Small intestine (tissue), 7 donors: Measurements from ENCODE around the gene SRC. TPM values are rescaled to one million over a fixed set of nuclear protein-coding genes. Genes with fewer than 3 reads are reported as not detected.

Experiments
- DNase-seq, 2 donors: peaks; one replicate each; pipeline versions ENCODE4 v3.0.0 to v3.0.0-alpha.2; 2013
- FAIRE-seq: peaks from 2 replicates; lab custom pipeline; 2012; peaks lifted over from hg19 to GRCh38; lab: Jason Lieb, UNC
- H3K27ac ChIP-seq, 3 donors: one replicate each; pipeline ENCODE4 v1.5.1; 2013; ENCODE audit warnings: low read length in 2 of 3, mild to moderate bottlenecking in 2 of 3, control low read depth in 1 of 3, inconsistent platforms in 1 of 3, low read depth in 1 of 3, moderate library complexity in 1 of 3
- H3K27me3 ChIP-seq, 3 donors: one replicate each; pipeline ENCODE4 v1.6.1; 2013; ENCODE audit warnings: low read length in 3 of 3, inconsistent platforms in 1 of 3; ENCODE audit not compliant: control insufficient read depth in 3 of 3, insufficient read depth in 3 of 3
- H3K36me3 ChIP-seq, 3 donors: one replicate each; pipeline ENCODE4 v1.6.1; 2013; ENCODE audit warnings: low read length in 3 of 3, inconsistent platforms in 1 of 3, low read depth in 1 of 3, mild to moderate bottlenecking in 1 of 3, moderate library complexity in 1 of 3; ENCODE audit not compliant: control insufficient read depth in 3 of 3, insufficient read depth in 2 of 3
- H3K4me1 ChIP-seq, 3 donors: one replicate each; pipeline ENCODE4 v1.6.1; 2013; ENCODE audit warnings: low read length in 2 of 3, inconsistent platforms in 1 of 3, low read depth in 1 of 3, mild to moderate bottlenecking in 1 of 3, moderate library complexity in 1 of 3; ENCODE audit not compliant: control insufficient read depth in 3 of 3, insufficient read depth in 2 of 3
- H3K4me3 ChIP-seq, 3 donors: one replicate each; pipeline ENCODE4 v1.5.1; 2013; ENCODE audit warnings: low read length in 3 of 3, control low read depth in 1 of 3, inconsistent platforms in 1 of 3, low read depth in 1 of 3, mild to moderate bottlenecking in 1 of 3, moderate library complexity in 1 of 3
- H3K9me3 ChIP-seq, 2 donors: one replicate each; pipeline ENCODE4 v1.6.1; 2013; ENCODE audit warnings: low read depth in 1 of 2, low read length in 1 of 2; ENCODE audit not compliant: control insufficient read depth in 2 of 2, insufficient read depth in 1 of 2
- WGBS, 3 donors: extraction: QIAGEN DNeasy Blood & Tissue Kit; methylation state at CpG; one replicate each; pipeline ENCODE4 v1.1.7; 2013; 5-methylcytosine and 5-hydroxymethylcytosine counted together
- polyA plus RNA-seq, 4 donors: library from polyadenylated mRNA; stranded (reverse) in 3 of 4; unstranded in 1 of 4; fragments of 200-250 nt in 3 of 4; fragments of 120-200 nt in 1 of 4; gene quantifications; one replicate each; pipeline versions ENCODE4 v1.2.1 to v1.2.3, GENCODE V29; 2013
- donor health status: healthy with polysubstance abuse.
- donor health status: control.
- donor health status: control.
- donor health status: Bipolar disorder and iron deficiency.
- donor health status: healthy.

SRC gene
- polyA plus RNA-seq, 4 donors, result 70.8 to 173 (median 95.3) TPM

DNA sequence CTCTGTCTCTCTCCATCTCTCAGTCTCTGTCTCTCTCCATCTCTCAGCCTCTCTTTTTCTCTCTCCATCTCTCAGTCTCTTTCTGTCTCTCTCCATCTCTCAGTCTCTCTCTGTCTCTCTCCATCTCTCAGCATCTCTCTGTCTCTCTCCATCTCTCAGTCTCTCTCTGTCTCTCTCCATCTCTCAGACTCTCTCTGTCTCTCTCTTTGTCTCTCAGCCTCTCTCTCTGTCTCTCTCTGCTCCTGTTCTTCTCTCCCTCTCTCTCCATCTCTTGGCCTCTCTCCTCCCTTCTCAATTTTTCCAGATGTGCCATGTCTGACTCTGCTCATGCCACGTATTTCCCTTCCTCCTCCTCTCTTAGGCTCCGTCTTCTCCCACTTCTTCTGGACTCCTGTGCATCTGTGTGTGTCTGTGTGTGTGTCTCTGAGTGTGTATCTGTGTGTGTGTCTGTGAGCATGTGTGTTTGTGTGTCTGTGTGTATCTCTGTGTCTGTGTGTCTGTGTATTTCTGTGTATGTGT, 72.7 kb downstream of the SRC start:
- H3K27me3 ChIP-seq, result peaks cover 5 to 47% (median 9%) of the 10 kb centered on the region in 3 donors
- DNase-seq (no peak), FAIRE-seq (no peak)
- H3K9me3 ChIP-seq, result no peaks in the 10 kb centered on the region
- no peaks in the 10 kb centered on the region for H3K4me1 ChIP-seq
- H3K27ac ChIP-seq, result no peak overlapping the region
- H3K36me3 ChIP-seq, result no peaks in the 10 kb centered on the region
- whole genome bisulfite sequencing, 3 donors, result 28 to 47% (median 38%) methylated on average over 2 of the region's 2 CpGs
- H3K4me3 ChIP-seq, result no peak overlapping the region

DNA sequence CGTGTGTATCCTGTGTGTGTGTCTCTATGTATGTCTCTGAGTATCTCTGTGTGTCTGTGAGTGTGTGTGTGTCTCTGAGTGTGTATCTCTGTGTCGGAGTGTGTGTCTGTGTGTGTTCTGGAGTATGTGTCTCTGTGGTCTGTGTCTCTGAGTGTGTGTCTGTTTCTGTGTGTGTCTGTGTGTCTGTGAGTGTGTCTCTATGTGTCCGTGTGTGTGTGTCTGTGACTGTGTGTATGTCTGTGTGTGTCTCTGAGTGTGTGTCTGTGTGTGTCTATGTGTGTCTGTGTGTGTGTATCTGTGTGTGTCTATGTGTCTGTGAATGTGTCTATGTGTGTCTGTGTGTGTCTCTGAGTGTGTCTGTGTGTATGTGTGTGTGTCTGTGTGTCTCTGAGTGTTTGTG, 73.4 kb downstream of the SRC start:
- H3K4me1 ChIP-seq, result no peaks in the 10 kb centered on the region
- H3K27ac ChIP-seq, result no peak overlapping the region
- FAIRE-seq, result no peak
- H3K4me3 ChIP-seq, result no peak overlapping the region
- peaks cover 5 to 49% (median 9%) of the 10 kb centered on the region in 3 donors for H3K27me3 ChIP-seq
- WGBS, 3 donors, result 89 to 92% (median 91%) methylated on average over 3 of the region's 3 CpGs
- no peak for DNase-seq
- no peaks in the 10 kb centered on the region for H3K9me3 ChIP-seq
- H3K36me3 ChIP-seq, result no peaks in the 10 kb centered on the region

DNA sequence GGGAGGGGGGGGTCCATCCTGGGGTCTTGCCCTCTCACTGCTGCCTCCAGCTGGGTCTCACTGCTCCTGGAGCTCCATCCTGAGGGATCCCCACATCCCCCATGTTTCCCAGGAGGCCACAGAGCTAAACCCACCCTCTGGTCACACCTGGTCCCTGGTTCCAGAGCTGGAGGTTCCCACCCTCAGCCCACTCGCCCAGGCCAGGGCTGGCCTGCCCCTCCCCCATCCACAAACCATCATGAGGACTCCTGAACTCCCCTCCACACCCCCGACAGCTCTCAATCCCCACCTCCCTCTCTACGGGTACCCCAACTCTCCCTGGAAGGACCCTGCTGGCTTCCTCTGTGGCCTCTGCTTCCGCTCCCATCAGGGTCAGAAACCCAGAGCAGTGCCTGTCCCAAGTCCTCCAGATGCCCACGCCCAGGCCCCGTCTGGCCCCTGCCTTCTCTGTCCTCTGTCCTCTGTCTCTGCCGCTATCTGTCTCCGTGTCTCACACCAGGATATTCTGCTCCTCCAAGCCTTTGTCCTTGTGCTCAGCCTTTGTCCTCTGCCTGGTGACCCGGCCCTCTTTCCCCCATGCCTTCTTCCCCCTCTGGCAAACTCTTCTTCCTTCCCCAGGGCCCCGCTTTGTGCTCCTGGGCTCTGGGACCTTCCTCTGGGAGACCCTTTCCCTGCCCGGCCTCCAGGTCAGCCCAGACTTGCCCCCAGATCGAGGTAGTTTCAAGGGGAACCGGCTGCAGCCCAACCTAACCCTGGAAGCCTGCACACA, 74.0 kb downstream of the SRC start:
- no peak for DNase-seq
- Histone ChIP-seq H3K36me3 (no peaks in the 10 kb centered on the region), H3K27ac (no peak overlapping the region), H3K27me3 (peaks cover 5 to 48% (median 11%) of the 10 kb centered on the region in 3 donors), H3K9me3 (no peaks in the 10 kb centered on the region), H3K4me3 (no peak overlapping the region), H3K4me1 (no peaks in the 10 kb centered on the region)
- FAIRE-seq, result no peak
- WGBS, 3 donors, result 45 to 74% (median 59%) methylated on average over 13 of the region's 13 CpGs

DNA sequence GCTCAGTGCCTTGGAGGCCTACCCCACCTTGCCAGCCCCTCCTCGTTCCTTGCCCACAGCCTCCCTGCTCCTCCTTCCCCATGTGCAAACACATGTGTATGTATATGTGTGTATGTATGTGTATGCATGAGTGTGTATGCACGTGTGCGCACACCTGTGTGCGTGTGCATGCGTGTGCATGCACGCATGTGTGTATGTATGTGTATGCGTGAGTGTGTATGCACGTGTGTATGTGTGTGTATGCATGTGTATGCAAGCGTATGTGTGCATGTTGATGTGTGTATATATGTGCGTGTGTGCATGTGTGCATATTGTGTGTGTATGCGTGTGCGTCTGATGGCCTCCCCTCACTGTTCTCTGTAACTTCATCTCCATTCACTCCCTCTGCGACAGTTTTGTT, 74.7 kb downstream of the SRC start:
- Histone ChIP-seq H3K9me3 (no peaks in the 10 kb centered on the region), H3K27ac (no peak overlapping the region), H3K36me3 (no peaks in the 10 kb centered on the region), H3K27me3 (peaks cover 5 to 48% (median 13%) of the 10 kb centered on the region in 3 donors), H3K4me3 (no peak overlapping the region), H3K4me1 (no peaks in the 10 kb centered on the region)
- no peak for FAIRE-seq
- DNase-seq, result no peak
- WGBS, 3 donors, result 87 to 94% (median 91%) methylated on average over 13 of the region's 13 CpGs

DNA sequence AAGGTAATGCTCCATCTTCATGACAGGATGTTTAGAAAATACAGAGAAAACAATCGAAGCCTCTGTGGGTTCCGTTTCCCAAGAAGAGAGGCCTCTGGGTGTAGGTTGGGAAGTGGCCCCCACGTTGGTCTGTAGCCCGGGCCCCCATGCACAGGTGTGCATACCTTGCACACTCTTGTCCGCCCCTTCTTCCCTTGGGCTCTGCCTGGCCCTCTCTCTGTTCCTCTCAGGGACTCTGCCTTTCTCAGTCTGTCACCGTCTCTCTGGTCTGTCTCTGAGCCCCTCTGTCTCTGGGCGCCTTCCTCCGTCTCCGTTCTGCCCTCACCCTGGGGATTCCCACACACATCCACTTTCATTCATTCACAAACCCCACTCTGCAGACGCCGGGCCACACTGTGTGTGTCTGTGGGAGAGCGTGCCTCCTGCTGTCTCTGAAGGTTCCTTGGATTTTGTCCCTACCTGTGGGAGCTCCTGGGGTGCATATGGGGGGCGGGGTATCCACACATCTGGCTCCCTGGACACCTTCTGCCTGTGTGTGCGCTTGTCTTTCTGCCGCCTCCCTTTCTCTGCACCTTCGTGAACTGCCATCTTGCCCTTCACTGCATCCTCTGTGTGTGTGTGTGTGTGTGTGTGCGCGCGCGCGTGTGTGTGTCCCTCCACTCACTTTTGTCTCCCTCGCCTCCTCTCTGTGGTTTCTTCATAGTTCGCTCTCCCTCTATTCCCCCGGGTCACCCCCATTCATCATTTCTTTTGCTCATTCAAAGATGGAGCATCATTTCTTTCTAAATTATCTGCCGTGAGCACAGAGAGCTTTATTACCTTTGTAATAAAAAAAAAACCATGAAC, 75.3 kb downstream of the SRC start:
- peaks cover 5 to 46% (median 15%) of the 10 kb centered on the region in 3 donors for H3K27me3 ChIP-seq

DNA sequence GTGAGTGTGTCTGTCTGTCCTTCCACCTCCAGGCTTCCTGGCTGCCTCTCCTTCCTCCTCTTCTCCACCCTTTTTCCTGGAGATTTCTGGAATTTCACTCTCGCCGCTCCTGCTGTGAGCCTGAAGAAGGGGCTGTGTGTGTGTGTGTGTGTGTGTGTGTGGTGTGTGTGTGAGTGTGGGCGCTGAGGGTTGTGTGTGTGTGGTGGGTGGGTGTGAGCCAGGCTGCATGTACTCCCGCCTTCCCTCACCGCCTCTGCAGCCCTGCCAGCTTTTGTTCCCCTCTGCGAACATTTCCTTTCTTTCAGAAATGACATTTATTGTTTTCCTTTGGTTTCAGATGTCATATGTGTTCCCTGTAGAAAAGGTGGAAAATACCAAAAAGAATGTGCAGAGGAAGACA, 76.0 kb downstream of the SRC start:
- no peaks in the 10 kb centered on the region for H3K4me1 ChIP-seq
- no peaks in the 10 kb centered on the region for H3K9me3 ChIP-seq
- DNase-seq (no peak), FAIRE-seq (no peak)
- H3K27ac ChIP-seq, result no peak overlapping the region
- H3K36me3 ChIP-seq, result no peaks in the 10 kb centered on the region
- peaks cover 5 to 46% (median 15%) of the 10 kb centered on the region in 3 donors for H3K27me3 ChIP-seq
- 27 to 29% (median 28%) methylated on average over 6 of the region's 6 CpGs for WGBS, 3 donors
- no peak overlapping the region for H3K4me3 ChIP-seq

More for the DNA sequence above, 75.3 kb downstream of the SRC start:
- no peak for DNase-seq
- WGBS, 3 donors, result 68 to 74% (median 72%) methylated on average over 24 to 25 of the region's 25 CpGs
- Histone ChIP-seq H3K9me3 (no peaks in the 10 kb centered on the region), H3K4me1 (no peaks in the 10 kb centered on the region), H3K36me3 (no peaks in the 10 kb centered on the region), H3K27ac (no peak overlapping the region), H3K4me3 (no peak overlapping the region)
- FAIRE-seq, result no peak

DNA sequence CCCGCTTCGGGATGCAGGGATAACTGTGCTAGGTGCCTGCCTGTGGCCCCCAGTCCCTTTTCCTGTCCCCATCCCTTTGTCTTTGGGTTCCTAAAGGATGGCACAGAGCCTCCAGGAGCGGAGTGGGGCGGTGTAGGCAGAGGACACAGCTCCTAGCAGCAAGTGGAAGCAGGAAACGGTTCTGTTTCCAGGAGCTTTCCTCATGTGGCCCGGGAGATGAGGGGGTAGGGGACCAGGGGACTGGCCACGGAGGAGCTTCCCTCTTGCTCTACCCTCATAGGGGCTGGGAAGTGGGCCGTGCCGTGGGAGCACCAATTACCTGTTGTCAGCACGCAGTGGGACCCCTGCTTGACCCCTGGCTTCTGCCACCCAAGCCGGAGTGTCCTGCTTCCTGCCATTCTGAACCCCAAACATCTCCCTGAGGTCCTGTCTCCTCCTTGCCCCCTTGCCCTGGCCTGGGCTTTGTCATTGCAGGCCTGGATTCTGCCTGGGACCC, 76.9 kb downstream of the SRC start:
- WGBS, 3 donors, result 51 to 68% (median 60%) methylated on average over 9 to 11 of the region's 11 CpGs
- Histone ChIP-seq H3K4me3 (no peak overlapping the region), H3K36me3 (no peaks in the 10 kb centered on the region), H3K27me3 (peaks cover 5 to 49% (median 15%) of the 10 kb centered on the region in 3 donors), H3K27ac (no peak overlapping the region), H3K9me3 (no peaks in the 10 kb centered on the region), H3K4me1 (no peaks in the 10 kb centered on the region)
- FAIRE-seq, result no peak
- DNase-seq, result no peak

DNA sequence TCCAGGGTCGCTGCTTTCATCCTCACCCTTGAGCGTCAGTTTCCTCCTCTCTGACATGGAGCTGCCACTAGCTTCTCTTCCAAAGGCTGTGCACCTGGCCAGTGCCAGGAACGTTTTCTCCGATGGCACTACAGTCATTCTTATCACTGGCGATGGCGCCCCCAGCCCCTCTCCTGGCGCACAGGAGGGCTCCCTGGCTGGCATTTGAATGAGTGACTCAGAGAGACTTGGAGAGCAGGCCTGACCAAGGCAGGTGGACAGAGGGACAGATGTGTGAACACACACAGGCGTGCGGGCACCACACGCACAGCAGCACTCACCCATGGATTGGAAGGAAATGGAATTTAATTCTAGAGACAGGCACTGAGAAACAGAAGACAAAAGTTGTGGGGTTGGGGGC, 77.6 kb downstream of the SRC start:
- Histone ChIP-seq H3K4me3 (no peak overlapping the region), H3K36me3 (no peaks in the 10 kb centered on the region), H3K27me3 (peaks cover 5 to 44% (median 12%) of the 10 kb centered on the region in 3 donors), H3K27ac (no peak overlapping the region), H3K9me3 (no peaks in the 10 kb centered on the region), H3K4me1 (no peaks in the 10 kb centered on the region)
- FAIRE-seq (no peak), DNase-seq (no peak)
- 69 to 88% (median 69%) methylated on average over 10 of the region's 10 CpGs for WGBS, 3 donors
